H1 (cell line): ENCODE measurements around the gene SLC25A12. TPM values are rescaled to one million over a fixed set of nuclear protein-coding genes. Genes with fewer than 3 reads are reported as not detected.

Experiments
- CTCF ChIA-PET: fragments of 300-600 bp; sonication (Branson Sonifier 250); formaldehyde crosslinking; loops from one replicate; lab custom pipeline; 2021; ENCODE audit not compliant: partially characterized antibody; lab: Charles Lee
- POLR2A ChIA-PET: fragments of 300-600 bp; sonication (Branson Sonifier 250); formaldehyde crosslinking; loops from one replicate; lab custom pipeline; 2021; ENCODE audit warnings: inconsistent platforms; ENCODE audit not compliant: partially characterized antibody; lab: Charles Lee
- DNase-seq, 2 experiments: peaks; one replicate each; pipeline versions ENCODE4 v3.0.0 to v3.0.0-alpha.2; 2010 to 2022; ENCODE audit warnings: low spot score in 2 of 2, low read depth in 1 of 2, mixed read lengths in 1 of 2
- FAIRE-seq: peaks from 2 replicates; lab custom pipeline; 2011; peaks lifted over from hg19 to GRCh38; lab: Jason Lieb, UNC
- H2AFZ ChIP-seq: 2 replicates; pipeline ENCODE4 v1.8.1; 2012; ENCODE audit warnings: low read length, inconsistent platforms
- H2AK5ac ChIP-seq: 2 replicates; pipeline ENCODE4 v1.6.1; 2013; ENCODE audit warnings: low read depth, low read length
- H2BK120ac ChIP-seq: replicated peaks from 2 replicates; pipeline ENCODE3; 2013; ENCODE audit warnings: low read depth, low read length, inconsistent platforms
- H2BK12ac ChIP-seq: 2 replicates; pipeline ENCODE4 v1.6.1; 2013; ENCODE audit warnings: low read depth, low read length
- H2BK15ac ChIP-seq: 2 replicates; pipeline ENCODE4 v1.6.1; 2013; ENCODE audit warnings: low read length
- H2BK20ac ChIP-seq: 2 replicates; pipeline ENCODE4 v1.6.1; 2013; ENCODE audit warnings: low read length
- H2BK5ac ChIP-seq: 2 replicates; pipeline ENCODE4 v1.6.1; 2013; ENCODE audit warnings: low read depth, low read length
- H3K14ac ChIP-seq: 2 replicates; pipeline ENCODE4 v1.6.1; 2013; ENCODE audit warnings: inconsistent platforms; ENCODE audit not compliant: insufficient read length
- H3K18ac ChIP-seq: 2 replicates; pipeline ENCODE4 v1.6.1; 2013; ENCODE audit warnings: low read length; ENCODE audit errors: extremely low read depth
- H3K23ac ChIP-seq: 2 replicates; pipeline ENCODE4 v1.6.1; 2013; ENCODE audit warnings: inconsistent platforms; ENCODE audit not compliant: insufficient read length
- H3K23me2 ChIP-seq: 2 replicates; pipeline ENCODE4 v1.6.1; 2013; ENCODE audit warnings: low read depth, low read length
- H3K27ac ChIP-seq: 2 replicates; pipeline ENCODE4 v1.6.1; 2011; ENCODE audit warnings: low read depth, low read length, inconsistent platforms
- H3K27me3 ChIP-seq, 4 experiments: replicated peaks in 1 of 4; 1 replicate in 1 of 4; 2 replicates in 3 of 4; pipeline versions ENCODE4 v1.6.1 to v1.8.1; 2011 to 2013; ENCODE audit warnings: low read length in 3 of 4, mild to moderate bottlenecking in 3 of 4, inconsistent platforms in 2 of 4, mixed read lengths in 2 of 4, moderate library complexity in 1 of 4; ENCODE audit not compliant: control insufficient read depth in 3 of 4, insufficient read depth in 3 of 4; ENCODE audit errors: extremely low read depth in 1 of 4
- H3K36me3 ChIP-seq, 4 experiments: 2 replicates each; pipeline versions ENCODE4 v1.6.1 to v1.8.1; 2011 to 2013; ENCODE audit warnings: mild to moderate bottlenecking in 4 of 4, low read length in 3 of 4, moderate library complexity in 2 of 4, control low read depth in 1 of 4, inconsistent platforms in 1 of 4; ENCODE audit not compliant: insufficient read depth in 4 of 4, control insufficient read depth in 2 of 4
- H3K4ac ChIP-seq: replicated peaks from 2 replicates; pipeline ENCODE3; 2013; ENCODE audit warnings: low read length, low read depth, mixed read lengths, inconsistent platforms; ENCODE audit not compliant: insufficient read length
- H3K4me1 ChIP-seq, 4 experiments: replicated peaks in 1 of 4; 1 replicate in 1 of 4; 2 replicates in 3 of 4; pipeline versions ENCODE4 v1.6.1 to v1.8.1; 2011 to 2013; ENCODE audit warnings: low read length in 3 of 4, inconsistent platforms in 2 of 4, mixed read lengths in 1 of 4; ENCODE audit not compliant: insufficient read depth in 4 of 4, control insufficient read depth in 3 of 4
- H3K4me2 ChIP-seq, 2 experiments: 2 replicates each; pipeline versions ENCODE4 v1.6.1 to v1.8.1; 2011 to 2013; ENCODE audit warnings: low read depth in 2 of 2, low read length in 2 of 2, control low read depth in 1 of 2, inconsistent platforms in 1 of 2, mild to moderate bottlenecking in 1 of 2; ENCODE audit not compliant: insufficient read depth in 1 of 2
- H3K4me3 ChIP-seq, 4 experiments: fragments of 200-600, 300-600 bp in 1 of 4; sonication (generic), shearing (Covaris generic), sonication (Bioruptor Twin) in 1 of 4; 2 replicates each; pipeline versions ENCODE4 v1.5.1 to v1.8.1; 2011 to 2016; ENCODE audit warnings: low read length in 4 of 4, low read depth in 3 of 4, control low read depth in 2 of 4, inconsistent platforms in 2 of 4, mild to moderate bottlenecking in 2 of 4, mixed read lengths in 1 of 4, moderate library complexity in 1 of 4; ENCODE audit not compliant: insufficient read depth in 2 of 4; ENCODE audit errors: extremely low read depth in 1 of 4
- H3K56ac ChIP-seq: replicated peaks from 2 replicates; pipeline ENCODE3; 2013; ENCODE audit warnings: low read depth, mild to moderate bottlenecking, mixed read lengths, low read length, inconsistent platforms; ENCODE audit not compliant: insufficient read length
- H3K79me1 ChIP-seq: 2 replicates; pipeline ENCODE4 v1.6.1; 2013; ENCODE audit warnings: low read depth, low read length, control low read depth
- H3K79me2 ChIP-seq, 2 experiments: 2 replicates each; pipeline versions ENCODE4 v1.6.1 to v1.8.1; 2012 to 2013; ENCODE audit warnings: low read length in 2 of 2, mild to moderate bottlenecking in 2 of 2, inconsistent platforms in 1 of 2; ENCODE audit not compliant: insufficient read depth in 2 of 2, control insufficient read depth in 1 of 2
- H3K9ac ChIP-seq, 4 experiments: replicated peaks in 1 of 4; 1 replicate in 1 of 4; 2 replicates in 3 of 4; pipeline versions ENCODE4 v1.6.1 to v1.8.1; 2011 to 2013; ENCODE audit warnings: low read depth in 3 of 4, low read length in 3 of 4, control low read depth in 2 of 4, mild to moderate bottlenecking in 2 of 4, moderate library complexity in 2 of 4, inconsistent platforms in 1 of 4; ENCODE audit errors: extremely low read depth in 1 of 4
- H3K9me3 ChIP-seq, 2 experiments: 2 replicates each; pipeline versions ENCODE4 v1.6.1 to v1.8.1; 2012 to 2013; ENCODE audit warnings: mild to moderate bottlenecking in 2 of 2, moderate library complexity in 2 of 2, control low read depth in 1 of 2, inconsistent platforms in 1 of 2, low read depth in 1 of 2, low read length in 1 of 2, mixed read lengths in 1 of 2; ENCODE audit not compliant: insufficient read depth in 2 of 2
- H4K20me1 ChIP-seq, 2 experiments: replicated peaks in 1 of 2; 2 replicates each; pipeline versions ENCODE3 to v1.8.1; 2011 to 2013; ENCODE audit warnings: inconsistent platforms in 2 of 2, low read length in 2 of 2, mild to moderate bottlenecking in 1 of 2; ENCODE audit not compliant: insufficient read depth in 2 of 2, control insufficient read depth in 1 of 2
- H4K5ac ChIP-seq: 2 replicates; pipeline ENCODE4 v1.6.1; 2013; ENCODE audit warnings: low read length, low read depth, mixed read lengths, inconsistent platforms; ENCODE audit not compliant: insufficient read length
- H4K8ac ChIP-seq: 2 replicates; pipeline ENCODE4 v1.8.0; 2013; ENCODE audit warnings: mild to moderate bottlenecking, moderate library complexity, low read length, inconsistent platforms; ENCODE audit not compliant: insufficient read depth; ENCODE audit errors: extremely low read depth
- H4K91ac ChIP-seq: replicated peaks from 2 replicates; pipeline ENCODE3; 2013; ENCODE audit warnings: low read length, mixed read lengths, inconsistent platforms; ENCODE audit not compliant: insufficient read length
- ASH2L ChIP-seq: fragments of 200-600, 300-600 bp; sonication (generic); IDR thresholded peaks from one replicate; pipeline ENCODE4 v1.7.1; 2017; ENCODE audit warnings: low read length
- CREB1 ChIP-seq: IDR thresholded peaks from 2 replicates; pipeline ENCODE4 v1.6.1; 2012; ENCODE audit warnings: inconsistent platforms
- E2F6 ChIP-seq: IDR thresholded peaks from 2 replicates; pipeline ENCODE4 v1.6.1; 2012; ENCODE audit warnings: inconsistent platforms
- GABPA ChIP-seq: IDR thresholded peaks from 2 replicates; pipeline ENCODE4 v1.6.1; 2011; ENCODE audit warnings: mild to moderate bottlenecking, low read length, moderate library complexity, borderline replicate concordance; ENCODE audit not compliant: insufficient read depth
- KDM4A ChIP-seq: IDR thresholded peaks from one replicate; pipeline ENCODE4 v1.7.1; 2012; ENCODE audit warnings: low read depth, mild to moderate bottlenecking, moderate library complexity, low read length, inconsistent platforms; ENCODE audit not compliant: severe bottlenecking
- KDM5A ChIP-seq: fragments of 200-600 bp; IDR thresholded peaks from 2 replicates; pipeline ENCODE4 v1.7.1; 2012; ENCODE audit warnings: mild to moderate bottlenecking, low read length, inconsistent platforms, mixed read lengths
- RXRA ChIP-seq: IDR thresholded peaks from 2 replicates; pipeline ENCODE4 v1.6.1; 2011; ENCODE audit warnings: low read depth, mild to moderate bottlenecking, low read length, moderate library complexity; ENCODE audit not compliant: insufficient read depth
- TAF1 ChIP-seq: IDR thresholded peaks from 2 replicates; pipeline ENCODE4 v1.6.1; 2011; ENCODE audit warnings: mild to moderate bottlenecking, low read depth, low read length
- YY1 ChIP-seq: IDR thresholded peaks from 2 replicates; pipeline ENCODE4 v1.6.1; 2011; ENCODE audit warnings: low read depth, mild to moderate bottlenecking, low read length
- polyA plus RNA-seq, 7 experiments: library from polyadenylated mRNA; depleted of rRNA in 3 of 7; stranded (reverse) in 5 of 7; unstranded in 2 of 7; fragments of >200 nt in 5 of 7; fragments of 200-250 nt in 2 of 7; gene quantifications; 1 replicate in 5 of 7; 2 replicates in 1 of 7; 4 replicates in 1 of 7; pipeline versions ENCODE4 v1.2.1 to v1.2.3, GENCODE V29; 2011 to 2013; ENCODE audit warnings: missing spikeins in 2 of 7, mixed read lengths in 2 of 7
- total RNA-seq: library from RNA; stranded (reverse); fragmentation: NEBNext Ultra II Directional; extraction: Animal tissue kit (Norgen Biotek cat#: 25700); gene quantifications from 2 replicates; pipeline ENCODE4 v1.2.1, GENCODE V29; 2021

The SLC25A12 gene
- total and polyA plus RNA-seq, 2 of the 8 experiments (the other 6 are each of a cell fraction or from before 2014, with no cell fraction given) = 7.7 to 10.2 TPM

GRCh38 chr2:171834286-171834685 lies 59.8 kb downstream of the SLC25A12 start:
- no peak overlapping the region for H3K4me2 ChIP-seq
- no peak overlapping the region for H3K27ac ChIP-seq
- no peak overlapping the region for H2BK15ac ChIP-seq
- no peaks in the 10 kb centered on the region for H3K27me3 ChIP-seq
- DNase-seq (no peak), FAIRE-seq (no peak)
- peaks cover 8 to 68% (median 36%) of the 10 kb centered on the region in 4 experiments for H3K36me3 ChIP-seq
- no peak overlapping the region for H3K18ac ChIP-seq
- no peak overlapping the region for H3K14ac ChIP-seq
- no peaks in the 10 kb centered on the region for H4K20me1 ChIP-seq
- H3K56ac ChIP-seq = no peak overlapping the region
- H3K79me2 ChIP-seq = no peaks in the 10 kb centered on the region
- no peak overlapping the region for H2BK12ac ChIP-seq
- no peak overlapping the region for H2BK5ac ChIP-seq
- no peak overlapping the region for H4K5ac ChIP-seq
- H2BK120ac ChIP-seq = no peak overlapping the region
- H2AK5ac ChIP-seq = no peak overlapping the region
- H3K9me3 ChIP-seq = peaks cover 35 to 38% of the 10 kb centered on the region in 2 experiments
- H4K91ac ChIP-seq = no peak overlapping the region
- H2AFZ ChIP-seq = no peak overlapping the region
- H2BK20ac ChIP-seq = no peak overlapping the region
- H3K9ac ChIP-seq = no peak overlapping the region
- H3K79me1 ChIP-seq = no peaks in the 10 kb centered on the region
- H3K23ac ChIP-seq = no peak overlapping the region
- H3K23me2 ChIP-seq = peaks cover 2% of the 10 kb centered on the region; the same call in 1 of the 2 replicates
- no peak overlapping the region for H4K8ac ChIP-seq
- POLR2A ChIA-PET = no interaction called here
- CTCF ChIA-PET = no interaction called here
- H3K4ac ChIP-seq = no peak overlapping the region
- H3K4me1 ChIP-seq = no peaks in the 10 kb centered on the region
- no peak overlapping the region for H3K4me3 ChIP-seq
- no peak for TF ChIP-seq YY1
- TF ChIP-seq KDM5A = no peak
- no peak for TF ChIP-seq TAF1
- no peak for TF ChIP-seq CREB1
- no peak for TF ChIP-seq ASH2L
- TF ChIP-seq RXRA = no peak
- no peak for TF ChIP-seq GABPA
- no peak for TF ChIP-seq KDM4A
- no peak for TF ChIP-seq E2F6
